Right forelimb (tissue), 1 donor: ENCODE measurements around the gene CMTR2.
A peak's percentile ranks its signal among the peaks of the same experiment; 100 is the strongest.
"Not testable (repeated sequence)": the region's sequence is repeated elsewhere in the genome, so short reads cannot be mapped to it uniquely, and the experiment has no call there.

Experiments
- DNase-seq: peaks from one replicate; pipeline ENCODE4 v3.0.0-alpha.2; 2018

Gene CMTR2, protein sequence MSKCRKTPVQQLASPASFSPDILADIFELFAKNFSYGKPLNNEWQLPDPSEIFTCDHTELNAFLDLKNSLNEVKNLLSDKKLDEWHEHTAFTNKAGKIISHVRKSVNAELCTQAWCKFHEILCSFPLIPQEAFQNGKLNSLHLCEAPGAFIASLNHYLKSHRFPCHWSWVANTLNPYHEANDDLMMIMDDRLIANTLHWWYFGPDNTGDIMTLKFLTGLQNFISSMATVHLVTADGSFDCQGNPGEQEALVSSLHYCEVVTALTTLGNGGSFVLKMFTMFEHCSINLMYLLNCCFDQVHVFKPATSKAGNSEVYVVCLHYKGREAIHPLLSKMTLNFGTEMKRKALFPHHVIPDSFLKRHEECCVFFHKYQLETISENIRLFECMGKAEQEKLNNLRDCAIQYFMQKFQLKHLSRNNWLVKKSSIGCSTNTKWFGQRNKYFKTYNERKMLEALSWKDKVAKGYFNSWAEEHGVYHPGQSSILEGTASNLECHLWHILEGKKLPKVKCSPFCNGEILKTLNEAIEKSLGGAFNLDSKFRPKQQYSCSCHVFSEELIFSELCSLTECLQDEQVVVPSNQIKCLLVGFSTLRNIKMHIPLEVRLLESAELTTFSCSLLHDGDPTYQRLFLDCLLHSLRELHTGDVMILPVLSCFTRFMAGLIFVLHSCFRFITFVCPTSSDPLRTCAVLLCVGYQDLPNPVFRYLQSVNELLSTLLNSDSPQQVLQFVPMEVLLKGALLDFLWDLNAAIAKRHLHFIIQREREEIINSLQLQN

DNA sequence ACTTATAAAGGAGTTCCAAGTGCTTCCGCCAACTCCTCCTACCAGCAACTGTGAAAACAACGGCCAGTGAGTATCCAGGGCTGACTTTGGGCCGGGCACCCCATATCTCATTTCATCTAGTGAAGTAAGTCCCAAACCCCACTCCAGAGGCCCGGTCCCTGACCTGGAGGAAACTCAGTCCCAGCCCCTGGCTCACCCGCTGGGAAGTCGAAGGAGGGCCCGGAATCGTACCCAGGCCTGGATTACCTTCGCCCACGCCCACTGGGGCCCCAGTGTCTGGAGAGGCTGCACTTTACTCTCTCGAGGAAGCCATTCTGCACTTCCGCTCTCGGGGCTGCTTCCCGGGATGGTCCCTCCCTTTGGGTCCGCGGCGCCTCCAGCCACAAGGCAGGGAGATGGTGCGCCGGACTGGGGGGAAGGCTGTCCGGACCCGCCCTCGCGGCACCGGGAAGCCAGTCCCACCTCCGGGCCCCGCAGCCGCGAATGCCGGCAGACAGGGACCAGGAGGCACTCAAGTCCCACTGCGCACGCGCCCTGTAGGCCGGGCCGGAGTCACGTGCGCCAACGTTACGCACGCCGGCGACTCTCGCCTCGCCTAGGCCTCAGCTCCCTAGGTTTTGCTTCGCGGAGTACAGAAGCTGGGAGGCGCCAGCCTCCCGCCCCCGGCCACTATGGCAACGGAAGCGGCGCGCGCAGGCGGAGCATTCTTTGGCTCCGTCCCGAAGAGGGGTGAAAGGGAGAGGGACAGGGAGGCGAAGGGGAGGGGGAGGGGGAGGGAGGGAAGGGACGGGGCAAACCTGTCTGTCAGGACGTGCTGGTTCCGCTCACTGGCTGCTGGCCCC lies at the start of gene CMTR2:
Gene CMTR2 (minus strand): TSS at position 513 of the 842 bp plus-strand sequence. CDS start 3,482 bp downstream, outside the sequence.
- DNase-seq = peak; percentile 96

DNA sequence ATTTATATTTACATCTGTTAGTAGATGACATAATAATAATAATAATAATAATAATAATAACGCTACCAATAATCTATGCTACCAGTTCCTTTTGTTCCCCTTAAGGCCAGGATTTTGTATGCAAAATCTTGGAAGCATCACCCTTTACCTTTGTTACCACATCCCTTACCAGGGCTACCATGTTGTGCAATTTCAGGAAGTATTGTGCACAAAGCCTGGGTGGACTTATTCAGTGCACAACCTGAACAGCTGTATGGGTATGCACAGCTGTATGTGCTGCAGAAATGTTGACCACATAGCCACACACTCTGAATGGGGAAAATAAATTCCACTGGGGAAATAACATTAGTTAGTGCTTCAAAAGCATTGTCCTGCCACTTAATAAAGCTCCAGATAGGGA lies 49.4 kb upstream of the CMTR2 start:
- DNase-seq = no peak

DNA sequence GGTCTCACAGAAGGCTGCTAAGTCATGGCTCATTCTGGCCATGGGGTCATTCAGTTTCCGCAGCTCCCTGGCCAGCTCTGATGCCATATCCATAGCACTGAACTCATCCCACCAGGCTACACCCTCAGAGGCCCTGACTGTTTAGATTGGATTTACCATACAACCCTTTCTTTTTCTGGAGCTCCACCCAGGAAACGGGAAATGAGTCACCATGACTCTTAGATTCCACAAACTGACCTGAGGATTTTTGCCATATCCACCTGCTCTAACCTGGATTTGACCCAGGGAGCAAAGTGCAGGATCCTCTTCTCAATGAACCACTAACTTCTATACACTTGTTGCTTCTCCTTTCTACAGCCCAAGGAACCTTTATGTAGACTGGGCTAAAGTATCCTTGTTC lies 49.0 kb upstream of the CMTR2 start:
- no peak for DNase-seq

DNA sequence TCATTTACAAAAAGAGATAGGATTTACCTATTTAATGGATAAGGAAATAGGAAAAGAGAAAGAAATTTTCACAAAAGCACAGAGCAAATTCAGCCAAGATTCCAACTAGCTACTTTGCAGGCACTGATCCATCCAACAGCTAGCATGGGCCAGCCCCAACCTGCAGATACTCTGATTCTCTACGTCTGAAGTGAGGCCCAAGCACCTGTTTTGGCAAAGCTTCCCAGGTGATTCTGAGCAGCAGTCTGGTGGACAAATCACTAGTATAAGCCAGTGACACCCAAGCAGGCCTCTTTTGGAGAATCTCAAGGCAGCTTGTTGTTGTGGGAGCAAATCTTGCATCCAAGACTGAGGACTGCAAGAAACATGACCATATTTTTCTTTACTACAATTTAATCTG lies 48.4 kb upstream of the CMTR2 start:
- DNase-seq = no peak

DNA sequence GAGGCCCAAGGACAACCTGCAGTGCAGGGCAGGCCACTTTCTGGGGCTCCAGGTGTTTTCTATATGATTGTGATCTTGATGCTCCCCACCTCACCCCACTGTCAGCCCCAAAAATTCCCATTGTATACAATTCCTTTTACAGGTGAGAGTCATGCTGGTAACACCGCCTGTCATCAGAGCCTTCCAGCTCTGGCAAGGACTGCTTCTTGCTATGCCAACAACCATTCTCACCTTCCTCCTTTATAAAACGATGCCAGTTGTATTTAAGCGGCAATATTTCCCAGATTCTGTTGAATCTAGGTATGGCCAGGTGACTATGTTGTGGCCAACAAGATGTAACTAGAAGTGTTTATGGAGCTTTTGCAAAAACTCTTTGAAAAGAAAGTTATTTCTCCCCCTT lies 38.9 kb upstream of the CMTR2 start:
- no peak for DNase-seq

DNA sequence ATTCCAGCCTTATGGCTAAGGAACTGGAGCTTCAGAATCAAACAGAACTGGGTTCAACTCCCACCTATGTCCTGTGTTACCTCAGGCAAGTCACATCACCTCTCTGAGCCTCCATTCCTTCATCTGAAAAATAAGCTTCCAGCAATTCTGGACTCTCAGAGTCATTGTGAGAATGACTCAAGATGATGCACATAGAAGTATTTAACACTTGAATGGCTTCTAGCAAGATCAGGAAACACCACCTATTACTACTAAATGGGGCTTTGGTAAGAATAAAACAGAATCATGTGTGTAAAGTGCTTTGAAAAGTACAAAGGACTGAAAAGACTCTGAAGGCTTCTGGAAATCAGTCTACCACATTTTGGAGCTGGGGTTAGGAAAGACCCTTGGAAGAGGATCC lies 38.5 kb upstream of the CMTR2 start:
- DNase-seq = no peak

DNA sequence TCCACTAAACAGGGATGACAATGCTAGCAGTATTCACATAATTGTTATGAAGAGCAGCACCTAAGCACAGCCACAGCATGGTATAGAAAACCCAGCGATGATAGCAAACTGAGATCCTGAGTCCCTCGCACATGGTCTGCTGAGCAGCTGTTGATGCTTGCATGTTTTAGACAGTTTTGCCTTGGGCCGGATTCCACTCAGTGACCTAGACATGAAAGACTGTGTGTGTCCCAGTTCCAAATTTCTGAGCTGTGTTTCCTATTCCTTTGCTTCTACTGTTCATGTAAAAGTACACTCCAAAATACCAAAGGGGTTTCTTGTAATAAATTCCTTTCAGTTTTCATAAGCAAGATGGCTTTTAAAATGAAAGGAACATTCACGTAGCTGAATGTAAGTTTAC lies 30.8 kb upstream of the CMTR2 start:
- DNase-seq = no peak

DNA sequence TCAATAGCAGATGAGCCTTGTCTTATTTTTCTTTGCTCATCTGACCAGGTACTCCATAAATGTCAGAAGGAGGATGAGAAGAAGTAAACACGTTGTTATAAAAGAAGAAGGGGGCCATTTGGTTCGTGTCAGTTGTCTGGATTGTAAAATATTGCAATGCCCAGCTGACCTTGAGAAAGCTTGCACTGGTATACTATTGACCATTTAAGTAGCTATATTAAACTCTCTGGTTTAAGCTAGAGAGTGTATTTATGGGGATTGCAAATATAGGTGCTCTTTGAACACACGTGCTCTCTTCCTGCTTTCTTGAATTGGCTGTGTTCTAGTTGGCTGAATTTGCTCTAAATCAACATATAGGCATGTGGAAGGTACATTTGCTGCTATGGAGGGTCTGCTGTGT lies 26.1 kb upstream of the CMTR2 start:
- no peak for DNase-seq

DNA sequence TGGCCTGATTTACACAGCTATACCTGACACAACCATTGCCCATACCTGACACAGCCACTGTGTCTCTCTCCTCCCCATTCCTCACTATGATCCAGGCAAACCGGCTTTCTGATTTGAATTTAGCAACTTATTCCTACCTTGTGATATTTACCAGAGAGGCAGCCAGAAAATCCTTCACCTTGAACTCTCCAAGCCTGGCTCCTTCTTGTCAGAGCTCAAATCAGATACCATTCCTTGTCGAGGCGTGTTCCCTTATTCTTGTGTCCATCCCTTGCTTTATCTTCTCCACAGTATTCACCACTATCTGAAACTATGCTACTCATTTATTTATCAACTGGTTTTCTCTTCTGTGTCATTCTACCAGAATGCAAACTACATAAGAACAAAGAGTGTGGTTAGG lies 24.4 kb upstream of the CMTR2 start:
- not testable (repeated sequence) for DNase-seq

DNA sequence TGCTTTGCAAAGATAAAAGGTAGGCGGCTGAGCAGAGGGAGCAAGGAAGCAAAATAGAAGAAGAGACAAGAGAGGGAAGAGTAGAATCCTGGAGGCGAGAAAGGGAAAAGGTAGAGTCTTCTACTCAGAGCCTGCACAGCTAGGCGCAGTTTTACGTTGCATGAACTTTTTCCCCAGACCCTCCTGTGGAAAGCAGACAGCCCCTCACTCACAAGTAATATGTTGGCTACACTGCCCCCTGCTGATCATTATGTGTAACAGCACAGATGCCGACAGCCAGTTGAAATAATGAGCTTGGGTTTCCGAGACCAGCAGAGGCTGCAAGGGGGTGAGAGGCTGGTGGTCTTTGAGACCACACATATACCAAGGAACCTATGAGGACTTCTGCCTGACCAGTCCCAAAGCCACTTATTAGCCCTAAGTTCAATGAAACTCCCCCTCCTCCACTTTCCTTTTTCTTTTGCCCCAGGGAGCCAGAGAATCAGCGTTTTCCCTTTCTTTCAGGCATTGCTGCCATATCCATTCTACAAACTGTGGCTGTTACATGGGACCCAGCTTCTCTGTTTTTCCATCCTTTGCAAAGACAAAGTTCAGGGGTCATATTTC lies 22.5 kb upstream of the CMTR2 start:
- DNase-seq = peak; percentile 44

DNA sequence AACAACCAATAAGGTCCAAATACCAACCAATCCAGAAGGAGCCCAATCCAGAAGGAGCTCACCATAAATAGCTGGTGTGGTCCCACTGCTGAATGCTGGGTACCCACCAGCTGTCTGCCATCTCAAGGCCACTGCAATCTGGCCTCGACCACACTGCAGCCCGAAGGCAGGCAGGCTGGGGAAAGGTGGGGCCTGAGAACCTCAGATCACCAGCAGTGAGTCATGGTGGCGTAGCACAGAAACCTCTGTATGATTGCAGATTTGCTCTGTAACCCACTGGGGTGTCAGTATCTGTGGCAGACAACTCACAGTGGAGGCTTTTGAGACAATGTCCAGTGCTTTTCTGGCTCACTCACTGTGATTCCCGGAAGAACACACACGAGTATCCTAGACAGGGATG lies 14.7 kb upstream of the CMTR2 start:
- no peak for DNase-seq

DNA sequence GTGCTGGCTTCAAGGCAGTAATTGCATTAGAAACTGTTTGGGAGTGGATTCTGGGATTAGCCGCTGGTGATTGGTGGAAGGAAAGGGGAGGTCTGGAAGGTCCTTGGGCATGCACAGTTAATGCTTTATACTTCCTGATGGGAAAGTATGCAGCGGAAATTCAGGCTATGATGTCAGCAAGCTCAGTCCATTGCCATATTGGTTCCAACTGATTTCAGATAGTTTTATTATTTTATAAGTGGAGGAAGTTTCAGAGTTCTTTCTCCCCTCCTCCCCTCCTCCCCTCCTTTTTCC lies 8.1 kb upstream of the CMTR2 start:
- DNase-seq = no peak

DNA sequence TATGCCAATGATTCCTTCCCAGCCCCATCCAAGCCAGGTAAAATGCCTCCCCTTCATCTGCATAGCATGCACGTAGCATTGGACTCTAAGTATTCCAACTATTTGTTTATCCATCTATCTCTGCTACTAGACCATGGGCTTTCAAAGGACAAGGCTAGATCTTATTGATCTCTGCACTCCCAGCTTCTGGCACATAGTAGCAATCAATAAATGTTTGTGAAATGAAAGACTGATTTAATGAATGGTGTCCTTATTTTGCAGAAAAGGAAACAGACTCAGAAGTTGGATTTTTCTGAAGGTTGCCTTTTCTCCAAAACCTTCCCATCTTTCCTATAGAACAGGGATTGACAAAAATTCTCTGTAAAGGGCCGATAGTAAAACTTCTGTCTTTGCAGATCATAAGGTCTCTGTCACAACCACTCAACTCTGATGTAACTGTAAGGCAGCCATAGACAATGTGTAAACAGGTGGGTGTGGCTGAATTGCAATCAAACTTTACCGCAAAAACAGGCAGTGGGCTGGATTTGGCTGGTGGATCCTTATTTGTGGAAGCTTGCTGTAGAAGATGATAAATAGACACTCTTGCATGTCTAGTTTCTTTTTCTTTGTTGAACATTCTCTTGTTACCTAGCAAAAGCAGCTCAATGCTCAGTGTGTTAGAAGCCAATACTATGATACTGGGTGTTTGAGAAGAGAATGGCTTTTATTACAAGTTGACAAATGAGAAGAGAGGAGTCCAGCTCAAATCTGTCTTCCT lies 7.6 kb upstream of the CMTR2 start:
- DNase-seq = no peak

DNA sequence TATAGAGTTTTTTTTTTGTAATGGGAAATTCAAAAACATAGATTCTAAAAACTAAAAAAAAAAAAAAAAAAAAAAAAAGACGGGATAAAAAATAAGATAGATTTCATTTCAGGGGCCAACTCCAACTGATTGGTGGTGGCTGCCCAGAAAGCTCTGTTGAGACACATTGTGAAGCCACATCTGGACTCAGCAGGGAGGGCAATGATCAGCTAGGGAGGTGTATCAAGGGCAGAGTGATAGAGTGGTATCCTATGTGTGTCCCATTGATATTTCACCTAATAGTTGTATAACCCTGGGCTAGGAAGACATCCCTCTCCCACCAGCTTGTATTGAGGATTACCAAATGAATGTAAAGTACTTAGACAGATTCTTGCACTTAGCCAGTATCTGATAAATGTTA lies 6.7 kb upstream of the CMTR2 start:
- DNase-seq = no peak

DNA sequence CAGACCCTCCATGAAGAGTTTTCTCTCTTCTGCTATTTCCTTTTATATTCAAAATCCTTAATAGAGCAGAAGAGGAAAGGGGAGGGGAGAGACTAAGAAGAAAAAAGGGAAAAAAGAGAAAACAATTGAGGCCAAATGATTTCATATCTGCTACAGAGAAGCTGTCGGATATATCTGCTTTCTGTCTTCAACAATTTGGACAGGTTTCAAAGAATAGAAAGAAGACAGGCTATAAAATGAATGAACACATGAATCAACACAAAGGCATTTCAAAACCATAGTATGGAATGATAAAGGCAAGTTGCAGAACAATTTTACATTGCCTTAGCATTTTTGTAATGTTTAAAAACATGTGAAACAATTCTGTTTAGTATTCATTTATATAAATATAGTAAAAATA lies 4.7 kb upstream of the CMTR2 start:
- DNase-seq = no peak

DNA sequence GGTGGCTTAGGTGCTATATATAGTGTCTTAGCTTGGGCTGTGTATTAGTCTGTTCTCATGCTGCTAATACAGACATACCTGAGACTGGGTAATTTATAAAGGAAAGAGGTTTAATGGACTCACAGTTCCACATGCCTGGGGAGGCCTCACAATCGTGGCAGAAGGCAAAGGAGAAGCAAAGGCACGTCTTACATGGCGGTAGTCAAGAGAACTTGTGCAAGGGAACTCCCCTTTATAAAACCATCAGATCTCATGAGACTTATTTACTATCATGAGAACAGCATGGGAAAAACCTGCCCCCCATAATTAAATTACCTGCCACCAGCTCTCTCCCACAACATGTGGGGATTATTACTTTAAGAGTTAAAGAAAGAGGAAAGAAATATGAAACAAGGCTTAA lies 2.9 kb upstream of the CMTR2 start:
- DNase-seq = not testable (repeated sequence)

DNA sequence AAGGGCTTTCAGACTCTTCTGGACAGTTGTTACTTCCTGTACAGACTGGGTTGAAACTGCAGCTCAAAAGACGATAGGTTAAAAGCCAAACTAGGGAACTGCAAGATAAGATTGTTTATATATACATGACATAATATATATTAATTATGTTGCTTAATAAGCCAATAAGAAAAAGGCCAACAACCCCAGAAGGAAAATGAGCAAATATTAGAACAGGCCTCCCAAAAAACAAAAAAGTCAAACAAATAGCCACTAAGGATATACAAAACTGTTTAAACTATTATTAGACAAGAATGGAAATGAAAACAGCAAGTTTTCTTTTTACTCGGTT lies 495 bp upstream of the CMTR2 start:
- DNase-seq = no peak

DNA sequence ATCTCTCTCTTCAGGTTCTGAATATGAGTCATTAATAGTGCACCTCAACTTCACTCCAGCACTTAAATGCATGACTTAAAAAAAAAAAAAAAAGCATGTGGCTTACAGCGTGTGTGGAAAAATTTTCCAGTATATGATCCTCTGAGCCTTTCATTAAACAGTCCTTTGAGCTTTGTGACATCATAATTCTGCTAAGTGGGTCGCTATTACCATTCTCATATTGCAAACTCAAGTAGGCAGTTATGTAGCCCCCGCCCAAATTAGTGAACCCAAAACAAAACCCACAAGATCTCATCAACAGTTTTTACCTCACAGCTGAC lies 672 bp downstream of the CMTR2 start:
- no peak for DNase-seq

DNA sequence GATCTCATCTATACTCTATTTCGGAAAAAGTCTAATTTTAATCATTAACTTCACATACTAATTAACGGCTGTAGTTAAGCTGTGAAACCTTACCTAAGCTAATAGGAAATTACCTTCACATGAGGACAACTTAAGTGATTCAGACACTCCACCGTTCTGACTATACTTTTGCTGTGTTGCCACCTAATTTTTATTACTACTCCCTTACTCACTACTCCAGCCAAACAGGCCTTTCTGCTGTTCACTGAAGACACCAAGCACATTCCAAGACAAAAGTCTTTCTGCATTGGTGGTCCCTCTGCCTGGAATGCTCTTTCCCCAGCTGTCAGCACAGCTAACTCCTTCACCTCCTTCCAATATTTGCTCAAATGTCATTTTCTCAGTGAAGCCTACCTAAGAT lies 1.3 kb downstream of the CMTR2 start:
- no peak for DNase-seq

DNA sequence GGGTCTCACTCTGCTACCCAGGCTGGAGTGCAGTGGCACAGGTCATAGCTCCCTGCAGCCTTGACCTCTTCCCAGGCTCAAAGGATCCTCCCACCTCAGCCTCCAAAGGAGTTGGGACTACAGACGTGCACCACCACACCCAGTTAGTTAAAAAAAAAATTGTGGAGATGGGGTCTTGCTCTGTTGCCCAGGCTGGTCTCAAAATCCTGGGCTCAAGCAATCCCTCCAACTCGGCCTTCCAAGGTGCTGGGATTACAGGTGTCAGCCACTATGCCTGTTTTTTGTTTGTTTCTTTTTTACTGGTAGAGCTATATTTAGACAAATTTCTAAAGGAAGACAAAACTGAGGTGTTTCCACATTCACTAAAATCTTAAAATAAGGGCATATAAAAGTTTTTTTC lies 1.7 kb downstream of the CMTR2 start:
- DNase-seq = no peak

DNA sequence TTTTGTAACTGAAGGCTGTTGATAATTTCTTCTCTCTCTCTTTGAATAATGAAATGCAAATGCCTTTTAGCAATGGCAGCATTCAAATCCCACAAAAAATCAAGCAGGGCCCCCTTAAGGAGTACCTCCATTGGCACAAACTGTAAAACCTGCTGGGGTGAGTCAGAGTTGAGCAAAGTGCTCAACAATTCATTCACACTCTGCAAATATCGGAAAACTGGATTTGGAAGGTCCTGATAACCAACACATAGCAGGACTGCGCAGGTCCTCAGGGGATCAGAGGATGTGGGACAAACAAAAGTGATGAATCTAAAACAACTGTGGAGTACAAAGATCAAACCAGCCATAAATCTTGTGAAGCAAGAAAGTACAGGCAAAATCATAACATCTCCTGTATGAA lies 5.6 kb downstream of the CMTR2 start:
- DNase-seq = no peak

DNA sequence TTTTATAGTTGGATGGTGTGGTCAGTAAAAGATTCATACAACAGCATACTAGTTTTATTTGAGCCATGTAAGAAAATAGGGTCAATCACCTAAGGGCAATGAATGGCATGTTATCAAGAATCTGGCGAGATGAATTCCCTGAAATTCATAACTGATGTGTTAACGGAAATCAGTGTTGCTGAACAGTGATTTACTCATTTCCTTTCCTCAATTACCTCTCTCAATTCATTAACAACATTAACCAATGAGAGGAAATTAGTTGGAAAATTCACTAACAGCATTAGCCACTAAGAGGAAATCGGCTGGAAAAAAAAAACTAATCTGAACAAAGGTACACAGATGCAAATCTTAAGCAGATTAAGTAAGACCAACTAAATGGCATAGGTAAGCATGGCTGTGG lies 6.3 kb downstream of the CMTR2 start:
- DNase-seq = no peak
